ENCODE measurements around the gene LAMP1.
"Not testable (repeated sequence)": the region's sequence is repeated elsewhere in the genome, so short reads cannot be mapped to it uniquely, and the experiment has no call there.

LAMP1 gene

GRCh38 chr13:113296823-113297369 lies at the start of gene LAMP1:
LAMP1 (plus strand) TSS chr13:113297239; CDS start chr13:113297435, 196 bp downstream.
- peak; percentile 97 to 99 for DNase-seq (ENCODE audit: low read depth in 2 of 2)

- no peak for DNase-seq (ENCODE audit: low read depth in 2 of 2)
These were observed 44.4 kb upstream of the LAMP1 start for GRCh38 chr13:113252516-113253095.

GRCh38 chr13:113257908-113258307 lies 39.1 kb upstream of the LAMP1 start:
- DNase-seq (ENCODE audit: low read depth in 2 of 2) = not testable (repeated sequence)

GRCh38 chr13:113258321-113259054 lies 38.6 kb upstream of the LAMP1 start:
- no peak for DNase-seq (ENCODE audit: low read depth in 2 of 2)

- no peak for DNase-seq (ENCODE audit: low read depth in 2 of 2)
These were observed 36.0 kb upstream of the LAMP1 start for GRCh38 chr13:113260996-113261395.

GRCh38 chr13:113263016-113263415 lies 34.0 kb upstream of the LAMP1 start:
- not testable (repeated sequence) for DNase-seq (ENCODE audit: low read depth in 2 of 2)

GRCh38 chr13:113267642-113268405 lies 29.2 kb upstream of the LAMP1 start:
- DNase-seq (ENCODE audit: low read depth in 2 of 2) = no peak

- DNase-seq (ENCODE audit: low read depth in 2 of 2) = no peak
These were observed 25.0 kb upstream of the LAMP1 start for GRCh38 chr13:113272031-113272430.

GRCh38 chr13:113272701-113273181 lies 24.3 kb upstream of the LAMP1 start:
- DNase-seq (ENCODE audit: low read depth in 2 of 2) = no peak

GRCh38 chr13:113273321-113273720 lies 23.7 kb upstream of the LAMP1 start:
- no peak for DNase-seq (ENCODE audit: low read depth in 2 of 2)

- no peak for DNase-seq (ENCODE audit: low read depth in 2 of 2)
These were observed 23.0 kb upstream of the LAMP1 start for GRCh38 chr13:113273851-113274590.

GRCh38 chr13:113274721-113275120 lies 22.3 kb upstream of the LAMP1 start:
- DNase-seq (ENCODE audit: low read depth in 2 of 2) = no peak

- DNase-seq (ENCODE audit: low read depth in 2 of 2) = no peak
These were observed 21.7 kb upstream of the LAMP1 start for GRCh38 chr13:113275387-113275786.

GRCh38 chr13:113280126-113280525 lies 16.9 kb upstream of the LAMP1 start:
- no peak for DNase-seq (ENCODE audit: low read depth in 2 of 2)

GRCh38 chr13:113283904-113284303 lies 13.1 kb upstream of the LAMP1 start:
- no peak for DNase-seq (ENCODE audit: low read depth in 2 of 2)

GRCh38 chr13:113288880-113289279 lies 8.2 kb upstream of the LAMP1 start:
- DNase-seq (ENCODE audit: low read depth in 2 of 2) = no peak

GRCh38 chr13:113291129-113291528 lies 5.9 kb upstream of the LAMP1 start:
- no peak for DNase-seq (ENCODE audit: low read depth in 2 of 2)

- no peak for DNase-seq (ENCODE audit: low read depth in 2 of 2)
These were observed 4.8 kb upstream of the LAMP1 start for GRCh38 chr13:113292021-113292862.

GRCh38 chr13:113293686-113294085 lies 3.4 kb upstream of the LAMP1 start:
- no peak for DNase-seq (ENCODE audit: low read depth in 2 of 2)

GRCh38 chr13:113295776-113296175 lies 1.3 kb upstream of the LAMP1 start:
- DNase-seq (ENCODE audit: low read depth in 2 of 2) = no peak
